Nephron progenitor cell (in vitro differentiated cells): ENCODE results near the gene GPR33.

Experiments
- DNase-seq: peaks from one replicate; pipeline ENCODE4 v3.0.0; 2021
- H3K27ac Mint-ChIP-seq: 2 replicates; pipeline ENCODE4 v1.8.0; 2021; ENCODE audit warnings: mild to moderate bottlenecking, moderate library complexity, mixed read lengths
- H3K27me3 Mint-ChIP-seq: 2 replicates; pipeline ENCODE4 v1.8.0; 2021; ENCODE audit warnings: mild to moderate bottlenecking, low read depth, mixed read lengths; ENCODE audit not compliant: poor library complexity
- H3K36me3 Mint-ChIP-seq: 2 replicates; pipeline ENCODE4 v1.8.0; 2021; ENCODE audit warnings: low read depth, mixed read lengths
- H3K4me1 Mint-ChIP-seq: 2 replicates; pipeline ENCODE4 v1.8.0; 2021; ENCODE audit warnings: mixed read lengths
- H3K4me3 Mint-ChIP-seq: 2 replicates; pipeline ENCODE4 v1.8.0; 2021; ENCODE audit warnings: mild to moderate bottlenecking, moderate library complexity, mixed read lengths
- H3K9me3 Mint-ChIP-seq: 2 replicates; pipeline ENCODE4 v1.8.0; 2021; ENCODE audit warnings: mild to moderate bottlenecking, moderate library complexity, mixed read lengths
- TF ChIP-seq, protein P1 (sequence below): fragments of 200-600 bp; sonication (generic); IDR thresholded peaks from 2 replicates; pipeline ENCODE4 v1.5.0; 2021; ENCODE audit warnings: antibody characterized with exemption

The GPR33 gene

DNA sequence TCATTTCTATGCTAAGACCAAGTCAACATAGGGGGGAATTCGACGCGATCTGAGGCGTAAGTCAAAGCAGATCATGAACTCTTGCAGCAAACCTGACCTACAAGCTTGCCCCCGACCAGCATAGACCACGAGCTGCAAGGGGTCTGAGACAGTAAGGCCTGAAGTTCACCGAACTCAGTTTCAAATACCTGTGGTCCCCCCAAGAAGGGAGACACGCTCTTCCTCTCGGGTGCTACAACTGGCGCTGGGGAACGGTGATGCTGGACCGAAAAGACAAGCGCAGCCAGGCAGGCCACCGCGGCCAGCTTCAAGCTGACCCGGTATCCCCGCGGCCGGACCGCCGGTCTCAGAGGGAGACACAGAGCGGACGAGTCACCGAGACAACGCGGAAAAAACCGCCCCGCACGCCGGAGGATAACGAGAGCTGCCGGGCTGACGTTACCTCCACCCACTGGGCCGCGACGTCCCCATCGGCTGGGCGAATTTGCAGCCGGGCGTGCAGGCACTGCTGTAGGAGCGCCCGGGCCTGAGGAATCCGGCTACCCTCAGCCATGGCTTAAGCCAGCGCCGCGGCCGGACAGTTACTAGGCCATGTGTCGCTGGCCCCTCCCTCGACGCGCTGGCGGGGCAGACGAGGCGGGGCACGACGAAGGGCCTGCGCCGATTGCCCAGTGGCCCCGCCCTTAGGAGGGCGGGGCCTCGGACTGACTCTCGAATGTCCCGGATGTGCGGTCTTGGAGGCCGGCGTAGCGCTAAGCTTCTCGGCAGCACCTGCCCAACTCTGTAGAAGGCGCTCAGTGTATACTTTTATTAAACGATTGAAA, 30.8 kb downstream of the GPR33 start, which contains the start of gene DTD2:
DTD2 (minus strand) TSS at position 666 of the 824 bp plus-strand sequence; CDS start at position 553, 113 bp downstream.
- H3K4me1 Mint-ChIP-seq: peaks cover 36% of the 10 kb centered on the region
- no peaks in the 10 kb centered on the region for H3K9me3 Mint-ChIP-seq
- H3K36me3 Mint-ChIP-seq: peaks cover 15% of the 10 kb centered on the region
- peaks cover 4% of the 10 kb centered on the region for H3K27me3 Mint-ChIP-seq
- TF ChIP-seq, protein P1, sequence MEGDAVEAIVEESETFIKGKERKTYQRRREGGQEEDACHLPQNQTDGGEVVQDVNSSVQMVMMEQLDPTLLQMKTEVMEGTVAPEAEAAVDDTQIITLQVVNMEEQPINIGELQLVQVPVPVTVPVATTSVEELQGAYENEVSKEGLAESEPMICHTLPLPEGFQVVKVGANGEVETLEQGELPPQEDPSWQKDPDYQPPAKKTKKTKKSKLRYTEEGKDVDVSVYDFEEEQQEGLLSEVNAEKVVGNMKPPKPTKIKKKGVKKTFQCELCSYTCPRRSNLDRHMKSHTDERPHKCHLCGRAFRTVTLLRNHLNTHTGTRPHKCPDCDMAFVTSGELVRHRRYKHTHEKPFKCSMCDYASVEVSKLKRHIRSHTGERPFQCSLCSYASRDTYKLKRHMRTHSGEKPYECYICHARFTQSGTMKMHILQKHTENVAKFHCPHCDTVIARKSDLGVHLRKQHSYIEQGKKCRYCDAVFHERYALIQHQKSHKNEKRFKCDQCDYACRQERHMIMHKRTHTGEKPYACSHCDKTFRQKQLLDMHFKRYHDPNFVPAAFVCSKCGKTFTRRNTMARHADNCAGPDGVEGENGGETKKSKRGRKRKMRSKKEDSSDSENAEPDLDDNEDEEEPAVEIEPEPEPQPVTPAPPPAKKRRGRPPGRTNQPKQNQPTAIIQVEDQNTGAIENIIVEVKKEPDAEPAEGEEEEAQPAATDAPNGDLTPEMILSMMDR: no peak
- H3K27ac Mint-ChIP-seq: peak within 1 kb of the TSS; percentile 99
- DNase-seq: peak; percentile 94
- peak within 1 kb of the TSS; percentile 96 for H3K4me3 Mint-ChIP-seq

DNA sequence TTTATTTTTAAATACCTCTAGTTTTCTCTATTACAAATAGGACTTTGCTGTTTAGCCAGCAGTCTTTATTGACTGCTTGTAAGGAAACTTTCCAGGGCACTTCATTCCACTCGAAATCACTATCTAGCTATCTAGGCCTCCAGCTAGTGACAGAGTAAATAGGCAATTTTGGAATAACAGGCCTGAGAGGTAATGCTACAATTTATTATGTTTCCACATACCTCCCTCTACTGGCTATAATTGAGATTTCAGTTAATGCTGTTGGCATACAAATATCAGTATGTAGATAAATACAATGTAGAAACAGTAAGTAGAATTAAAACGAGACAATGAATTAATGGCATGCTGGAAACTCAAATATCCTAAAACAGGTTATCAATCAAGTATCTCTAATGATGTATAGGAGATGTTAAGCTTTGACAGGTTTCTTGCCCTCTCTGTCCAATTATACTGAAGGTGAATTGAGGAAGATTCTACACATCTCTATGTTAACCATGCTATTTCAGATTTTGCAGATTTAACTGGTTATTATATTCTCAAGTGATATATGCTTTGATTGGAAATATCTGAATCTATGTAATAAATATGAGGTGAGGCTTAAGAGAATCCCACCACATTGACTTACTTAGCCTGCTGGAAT, 37.7 kb downstream of the GPR33 start:
- Mint-ChIP-seq H3K9me3 (no peaks in the 10 kb centered on the region), H3K27me3 (no peaks in the 10 kb centered on the region), H3K4me1 (peaks cover 5% of the 10 kb centered on the region), H3K27ac (no peak overlapping the region), H3K36me3 (peaks cover 53% of the 10 kb centered on the region), H3K4me3 (no peak overlapping the region)
- TF ChIP-seq, protein P1: peak; percentile 22
- no peak for DNase-seq

DNA sequence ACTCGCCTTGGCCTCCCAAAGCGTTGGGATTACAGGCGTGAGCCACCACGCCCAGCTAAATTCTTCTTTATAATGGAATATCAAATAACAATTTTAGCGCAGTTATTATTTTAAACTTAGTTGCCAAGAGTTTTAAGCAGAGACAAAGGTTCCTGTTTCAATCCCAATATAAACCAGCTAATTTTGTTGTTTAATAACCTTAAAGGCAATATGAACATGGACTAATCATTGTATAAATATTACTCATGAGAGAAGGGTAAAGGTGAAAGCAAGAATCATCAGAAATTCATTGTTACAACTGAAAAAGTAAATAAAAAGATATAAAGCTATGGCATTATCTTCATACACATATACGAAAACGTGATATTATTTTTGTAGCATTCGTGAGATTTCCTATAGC, 38.7 kb downstream of the GPR33 start:
- H3K27ac Mint-ChIP-seq: no peak overlapping the region
- TF ChIP-seq, protein P1: no peak
- H3K4me1 Mint-ChIP-seq: no peaks in the 10 kb centered on the region
- DNase-seq: no peak
- H3K9me3 Mint-ChIP-seq: peaks cover under 1% of the 10 kb centered on the region
- peaks cover 52% of the 10 kb centered on the region for H3K36me3 Mint-ChIP-seq
- H3K4me3 Mint-ChIP-seq: no peak overlapping the region
- no peaks in the 10 kb centered on the region for H3K27me3 Mint-ChIP-seq

DNA sequence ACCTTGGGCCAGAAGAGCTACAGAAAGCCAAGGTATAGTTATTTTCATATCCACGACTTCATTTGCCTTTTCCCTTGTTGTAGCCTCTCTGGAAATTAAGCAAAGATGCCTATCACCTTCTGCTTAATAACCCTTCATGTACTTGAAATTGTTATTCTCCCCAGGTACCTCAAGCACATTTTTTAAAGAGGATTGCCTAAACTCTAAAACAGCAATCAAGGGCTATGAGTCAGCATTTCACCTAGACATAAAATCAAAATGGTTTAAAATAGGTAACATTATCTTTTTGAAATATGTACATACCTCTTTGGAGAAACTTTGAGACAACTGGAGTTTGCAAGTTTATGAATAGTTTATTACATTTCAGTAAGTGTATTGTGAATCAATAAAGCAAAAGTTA, 42.1 kb downstream of the GPR33 start:
- Mint-ChIP-seq H3K27ac (no peak overlapping the region), H3K9me3 (peaks cover 4% of the 10 kb centered on the region), H3K4me1 (no peaks in the 10 kb centered on the region), H3K36me3 (peaks cover 34% of the 10 kb centered on the region), H3K4me3 (no peak overlapping the region), H3K27me3 (no peaks in the 10 kb centered on the region)
- TF ChIP-seq, protein P1: no peak
- DNase-seq: no peak

DNA sequence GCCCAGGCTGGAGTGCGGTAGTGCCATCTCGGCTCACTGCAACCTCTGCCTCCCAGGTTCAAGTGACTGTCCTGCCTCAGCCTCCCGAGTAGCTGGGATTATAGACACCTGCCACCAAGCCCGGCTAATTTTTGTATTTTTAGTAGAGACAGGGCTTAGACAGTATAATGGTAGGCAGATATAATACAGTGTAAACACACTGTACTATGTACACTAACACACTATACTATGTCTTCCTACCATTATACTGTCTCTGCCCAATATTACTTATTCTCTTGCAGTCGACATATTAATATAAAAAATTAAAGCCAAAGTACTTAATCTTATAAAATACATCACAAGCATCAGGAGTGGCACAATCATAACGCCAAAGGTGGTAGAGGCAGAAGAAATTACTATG, 45.6 kb downstream of the GPR33 start:
- H3K27ac Mint-ChIP-seq: no peak overlapping the region
- H3K9me3 Mint-ChIP-seq: peaks cover 22% of the 10 kb centered on the region
- DNase-seq: no peak
- no peaks in the 10 kb centered on the region for H3K4me1 Mint-ChIP-seq
- TF ChIP-seq, protein P1: no peak
- peaks cover 48% of the 10 kb centered on the region for H3K36me3 Mint-ChIP-seq
- no peak overlapping the region for H3K4me3 Mint-ChIP-seq
- no peaks in the 10 kb centered on the region for H3K27me3 Mint-ChIP-seq
